GM12874 (cell line): ENCODE results near the gene MSH3.

Experiments used
- TF ChIP-seq, protein P1 (sequence below): IDR thresholded peaks from 2 replicates; pipeline ENCODE4 v1.5.1; 2011; ENCODE audit warnings: low read depth, mild to moderate bottlenecking, control low read depth, low read length, moderate library complexity; ENCODE audit not compliant: insufficient read depth

MSH3 gene

DNA sequence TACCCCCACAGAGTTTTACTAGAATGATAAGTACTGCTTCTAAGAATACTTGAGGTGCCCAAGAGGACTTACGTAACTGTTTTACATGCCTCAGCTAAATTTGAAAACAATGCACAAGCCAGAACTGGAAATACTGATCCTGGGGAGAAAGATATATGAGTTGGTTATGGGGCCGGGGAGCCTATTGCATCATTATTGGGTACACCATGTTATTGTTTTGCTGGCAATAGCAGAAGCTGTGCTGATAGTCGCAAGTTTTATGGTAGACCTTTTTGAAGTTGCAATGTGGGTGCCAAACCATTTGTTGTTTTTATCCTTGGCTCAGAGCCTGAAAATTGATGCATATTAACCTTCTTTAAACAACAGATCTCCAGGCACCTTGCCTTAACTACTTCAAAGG lies 108.8 kb downstream of the MSH3 start:
- TF ChIP-seq, protein P1, sequence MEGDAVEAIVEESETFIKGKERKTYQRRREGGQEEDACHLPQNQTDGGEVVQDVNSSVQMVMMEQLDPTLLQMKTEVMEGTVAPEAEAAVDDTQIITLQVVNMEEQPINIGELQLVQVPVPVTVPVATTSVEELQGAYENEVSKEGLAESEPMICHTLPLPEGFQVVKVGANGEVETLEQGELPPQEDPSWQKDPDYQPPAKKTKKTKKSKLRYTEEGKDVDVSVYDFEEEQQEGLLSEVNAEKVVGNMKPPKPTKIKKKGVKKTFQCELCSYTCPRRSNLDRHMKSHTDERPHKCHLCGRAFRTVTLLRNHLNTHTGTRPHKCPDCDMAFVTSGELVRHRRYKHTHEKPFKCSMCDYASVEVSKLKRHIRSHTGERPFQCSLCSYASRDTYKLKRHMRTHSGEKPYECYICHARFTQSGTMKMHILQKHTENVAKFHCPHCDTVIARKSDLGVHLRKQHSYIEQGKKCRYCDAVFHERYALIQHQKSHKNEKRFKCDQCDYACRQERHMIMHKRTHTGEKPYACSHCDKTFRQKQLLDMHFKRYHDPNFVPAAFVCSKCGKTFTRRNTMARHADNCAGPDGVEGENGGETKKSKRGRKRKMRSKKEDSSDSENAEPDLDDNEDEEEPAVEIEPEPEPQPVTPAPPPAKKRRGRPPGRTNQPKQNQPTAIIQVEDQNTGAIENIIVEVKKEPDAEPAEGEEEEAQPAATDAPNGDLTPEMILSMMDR: no peak

DNA sequence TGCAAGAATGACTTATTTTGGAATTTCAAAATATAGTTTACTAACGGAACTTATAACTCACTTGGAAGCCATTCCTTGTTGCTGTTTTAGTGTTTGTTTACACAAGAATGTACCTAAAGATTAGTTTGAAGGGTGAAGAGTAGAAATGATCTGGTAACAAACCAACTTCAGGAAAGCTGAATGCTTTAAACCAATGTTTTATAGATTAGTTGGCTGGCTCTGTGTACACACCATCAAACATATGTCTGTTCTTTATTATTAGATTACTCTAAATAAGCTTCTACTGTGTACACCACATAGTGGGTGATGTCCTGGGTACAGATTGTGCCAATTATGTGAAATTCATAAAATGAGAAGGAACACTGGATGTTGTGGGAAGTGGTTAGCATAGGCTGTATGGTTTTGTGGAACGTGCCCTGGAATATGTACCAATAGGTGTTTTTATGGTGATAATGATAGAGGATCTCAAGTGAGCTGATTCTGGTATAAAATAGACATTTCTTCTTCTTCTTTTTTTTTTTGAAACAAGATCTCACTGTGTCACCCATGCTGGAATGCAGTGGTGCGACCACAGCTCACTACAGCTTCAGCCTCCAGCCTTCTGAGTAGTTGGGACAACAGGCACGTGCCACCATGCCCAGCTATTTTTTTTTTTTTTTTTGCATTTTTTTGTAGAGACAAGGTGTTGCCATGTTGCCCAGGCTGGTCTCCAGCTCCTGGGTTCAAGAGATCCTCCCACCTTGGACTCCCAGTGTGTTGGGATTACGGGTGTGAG lies 109.6 kb downstream of the MSH3 start:
- TF ChIP-seq, protein P1: no peak

DNA sequence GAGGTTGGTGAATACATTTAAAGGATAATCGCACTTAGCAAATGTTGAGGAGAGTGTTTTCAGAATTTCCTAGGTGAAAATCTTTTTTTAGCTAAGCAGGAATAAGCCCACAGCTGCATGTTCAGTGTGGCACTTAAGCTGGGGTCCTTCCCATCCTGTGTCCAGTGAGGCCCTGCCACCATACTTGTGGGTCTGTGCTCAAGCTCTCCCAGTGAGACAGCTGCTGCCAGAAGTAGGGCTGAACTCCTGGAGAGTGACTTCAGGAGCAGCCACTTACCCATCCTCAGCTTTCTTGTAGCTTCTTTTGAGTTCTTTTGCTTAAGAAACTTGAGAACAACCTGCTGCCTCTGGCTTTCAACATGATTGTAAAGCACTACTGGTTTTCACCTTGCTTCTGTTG lies 110.3 kb downstream of the MSH3 start:
- TF ChIP-seq, protein P1: no peak

DNA sequence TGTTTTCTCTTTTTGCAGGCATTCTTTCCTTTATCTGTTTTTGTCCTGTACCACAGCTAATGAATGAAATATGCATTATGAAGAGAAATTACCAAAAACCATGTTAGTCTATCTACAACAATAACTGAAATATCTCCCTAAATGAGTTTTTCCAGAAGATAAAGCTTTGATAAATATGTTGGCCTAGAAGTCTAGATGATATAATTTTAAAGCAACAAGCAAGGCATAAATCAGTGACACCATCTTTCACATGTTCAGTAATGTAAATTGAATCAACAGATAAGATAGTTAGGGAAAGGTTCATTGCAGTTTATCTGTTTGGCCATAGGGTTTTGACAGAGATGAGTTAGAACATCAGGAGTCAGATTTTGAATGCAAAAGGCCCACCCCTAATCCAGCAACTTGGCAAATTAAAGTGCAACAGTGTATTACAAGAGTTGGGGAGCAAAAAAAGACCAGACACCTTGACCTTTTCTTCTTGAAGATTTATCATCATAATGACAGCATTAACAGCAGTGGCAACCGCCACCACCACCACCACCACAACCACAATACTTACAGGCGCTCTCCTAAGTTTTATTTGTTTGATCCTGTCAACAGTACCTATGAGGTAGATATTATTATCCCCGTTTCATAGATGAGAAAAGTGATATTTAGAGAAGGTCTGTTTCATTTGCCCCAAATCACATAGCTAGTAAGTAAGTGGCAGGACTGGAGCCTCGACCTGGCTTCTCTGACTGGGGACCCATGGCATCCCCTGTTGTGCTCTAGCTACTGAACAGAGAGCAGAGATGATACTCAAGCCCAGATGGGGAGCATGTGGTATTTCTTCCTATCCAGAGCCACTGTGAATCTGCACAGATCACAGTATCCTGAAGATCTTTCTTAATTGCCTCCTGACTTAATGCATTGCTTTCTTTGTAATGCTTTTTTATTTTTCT lies 123.2 kb downstream of the MSH3 start:
- TF ChIP-seq, protein P1: no peak

DNA sequence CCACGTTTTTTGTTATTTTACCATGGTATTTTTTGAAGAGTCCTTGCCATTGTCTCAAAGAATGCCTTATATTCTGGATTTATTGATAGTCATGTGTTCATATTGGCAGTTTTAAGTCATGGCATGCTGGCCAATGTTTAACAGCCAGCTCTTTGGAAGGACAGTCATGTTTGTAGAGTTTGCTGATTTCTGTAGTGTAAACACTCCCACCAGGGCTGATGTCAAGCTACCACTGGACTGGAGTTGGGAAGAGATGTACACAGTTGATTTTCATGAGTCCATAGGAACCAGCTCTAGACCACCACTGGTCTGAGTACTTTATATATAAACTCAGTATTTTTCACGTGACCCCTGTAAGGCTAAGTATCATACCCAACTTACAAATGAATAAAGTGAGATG lies 125.6 kb downstream of the MSH3 start:
- TF ChIP-seq, protein P1: no peak

DNA sequence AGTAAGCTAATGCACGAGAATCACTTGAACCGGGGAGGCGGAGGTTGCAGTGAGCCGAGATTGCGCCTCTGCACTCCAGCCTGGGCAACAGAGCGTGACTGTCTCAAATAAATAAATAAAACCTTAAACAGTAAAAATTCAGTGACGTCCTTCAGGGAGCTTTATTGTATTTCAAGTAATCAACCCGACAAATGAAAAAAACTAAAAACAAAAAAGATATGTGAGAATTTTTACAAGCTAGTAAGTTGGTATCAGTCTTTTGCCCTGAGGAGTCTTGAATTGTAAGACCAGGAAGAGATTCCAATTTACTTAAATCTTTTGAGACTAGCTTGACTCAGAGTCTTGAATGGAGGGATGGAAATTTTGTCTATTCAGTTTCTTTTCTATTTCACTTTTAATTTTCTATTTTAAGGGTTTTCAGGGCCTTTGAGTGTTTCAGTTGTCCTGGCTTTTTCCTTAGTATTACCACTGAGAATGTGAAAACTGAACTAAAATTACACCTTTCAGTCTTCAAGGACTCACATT lies 126.4 kb downstream of the MSH3 start:
- TF ChIP-seq, protein P1: no peak

DNA sequence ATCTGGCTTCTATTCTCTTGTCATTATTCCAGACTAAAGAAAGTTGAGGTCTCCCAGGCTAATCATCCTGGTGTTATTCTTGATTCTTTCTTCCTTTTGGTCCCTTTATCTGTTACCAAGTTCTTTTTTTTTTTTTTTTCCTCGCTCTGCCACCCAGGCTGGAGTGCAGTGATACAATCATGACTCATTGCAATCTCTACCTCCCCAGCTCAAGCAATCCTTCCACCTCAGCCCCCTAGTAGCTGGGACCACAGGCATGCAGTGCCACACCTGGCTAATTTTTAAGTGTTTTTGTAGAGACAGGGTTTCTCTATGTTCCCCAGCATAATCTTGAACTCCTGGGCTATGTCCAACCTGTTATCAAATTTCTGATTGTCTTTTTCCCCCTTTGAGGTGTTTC lies 126.9 kb downstream of the MSH3 start:
- TF ChIP-seq, protein P1: no peak
